Middle frontal gyrus (tissue), 1 donor: ENCODE measurements around the gene CEACAM19.
"Not testable (repeated sequence)": the region's sequence is repeated elsewhere in the genome, so short reads cannot be mapped to it uniquely, and the experiment has no call there.

Experiments
- DNase-seq: peaks from one replicate; pipeline ENCODE4 v3.0.0-alpha.2; 2015; ENCODE audit warnings: low spot score; ENCODE audit errors: extremely low spot score

CEACAM19 gene, protein sequence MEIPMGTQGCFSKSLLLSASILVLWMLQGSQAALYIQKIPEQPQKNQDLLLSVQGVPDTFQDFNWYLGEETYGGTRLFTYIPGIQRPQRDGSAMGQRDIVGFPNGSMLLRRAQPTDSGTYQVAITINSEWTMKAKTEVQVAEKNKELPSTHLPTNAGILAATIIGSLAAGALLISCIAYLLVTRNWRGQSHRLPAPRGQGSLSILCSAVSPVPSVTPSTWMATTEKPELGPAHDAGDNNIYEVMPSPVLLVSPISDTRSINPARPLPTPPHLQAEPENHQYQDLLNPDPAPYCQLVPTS

DNA sequence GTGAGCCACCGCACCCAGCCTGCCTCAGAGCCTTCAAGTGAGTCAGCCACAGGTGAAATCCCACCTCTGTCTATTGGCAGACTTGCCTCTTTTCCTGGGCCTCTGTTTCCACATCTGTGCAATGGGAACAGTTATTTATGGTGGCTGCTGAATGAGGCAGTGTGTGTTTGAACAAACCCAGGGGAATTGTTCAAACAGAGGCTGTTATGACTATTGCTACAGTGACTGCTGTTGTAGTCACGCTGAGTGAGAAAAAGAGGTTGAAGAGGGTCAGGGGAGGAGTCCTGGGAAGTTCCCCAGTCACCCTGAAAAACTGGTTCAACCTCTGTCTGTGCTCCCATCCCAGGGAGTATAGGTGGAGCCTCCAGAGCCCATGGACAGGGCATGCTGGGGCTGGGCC lies at the start of gene CEACAM19:
CEACAM19 (plus strand) TSS at position 83 of the 400 bp plus-strand sequence. CDS start 450 bp downstream, outside the sequence.
- no peak for DNase-seq

DNA sequence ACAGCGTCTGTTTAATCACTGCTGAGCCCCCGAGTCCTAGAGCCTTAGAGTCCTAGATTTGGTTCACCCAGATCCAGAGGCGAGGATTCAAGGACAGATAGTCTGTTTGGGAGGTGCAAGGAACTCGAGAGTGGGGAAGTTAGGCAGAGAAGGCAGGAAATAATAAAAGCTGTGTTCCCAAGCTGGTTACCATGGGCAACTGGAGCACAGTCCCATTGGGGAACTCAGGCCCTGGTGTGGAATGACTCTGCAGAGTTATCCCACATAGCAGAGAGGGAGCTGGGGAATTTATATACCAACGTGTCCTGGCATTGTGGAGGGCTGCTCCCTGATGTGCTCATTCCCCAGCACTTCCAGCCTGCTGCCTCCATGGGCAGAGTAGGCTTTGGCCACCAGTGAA lies 48.2 kb upstream of the CEACAM19 start:
- no peak for DNase-seq

DNA sequence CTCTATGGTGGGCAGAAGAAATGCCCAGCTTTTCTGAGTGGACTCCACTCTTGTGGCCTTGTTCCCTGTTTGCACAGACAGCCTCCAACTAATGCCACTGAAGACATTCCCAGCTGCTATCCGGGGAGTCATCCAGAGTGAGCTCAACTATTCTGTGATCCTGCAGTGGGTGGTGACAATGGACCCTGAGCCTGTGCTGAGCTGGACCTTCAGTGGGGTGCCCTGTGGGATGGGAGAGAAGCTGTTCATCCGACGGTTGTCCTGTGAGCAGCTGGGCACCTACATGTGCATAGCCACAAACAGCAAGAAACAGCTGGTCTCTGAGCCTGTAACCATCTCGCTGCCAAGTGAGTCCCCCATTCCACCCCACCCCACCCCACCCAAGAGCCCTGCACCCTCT lies 47.7 kb upstream of the CEACAM19 start:
- no peak for DNase-seq

DNA sequence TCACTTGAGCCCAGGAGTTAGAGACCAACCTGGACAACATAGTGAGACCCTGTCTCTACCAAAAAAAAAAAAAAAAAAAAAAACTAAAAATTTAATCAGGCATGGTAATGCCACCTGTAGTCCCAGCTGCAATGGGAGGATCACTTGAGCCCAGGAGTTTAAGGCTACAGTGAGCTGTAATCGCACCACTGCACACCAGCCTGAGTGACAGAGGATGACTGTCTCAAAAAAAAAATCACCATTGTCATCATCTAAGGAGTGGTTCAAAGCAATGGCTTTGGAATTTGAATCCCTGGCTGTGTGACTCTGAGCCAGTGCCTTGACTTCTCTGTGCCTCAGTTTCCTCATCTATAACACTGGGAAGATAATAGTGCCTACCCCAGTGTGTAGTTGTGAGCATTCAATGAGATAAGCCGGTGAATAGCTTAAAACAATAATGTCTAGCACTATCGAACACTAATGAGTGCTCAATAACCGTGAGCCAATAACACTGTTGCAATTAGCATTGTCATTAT lies 46.4 kb upstream of the CEACAM19 start:
- DNase-seq: no peak

DNA sequence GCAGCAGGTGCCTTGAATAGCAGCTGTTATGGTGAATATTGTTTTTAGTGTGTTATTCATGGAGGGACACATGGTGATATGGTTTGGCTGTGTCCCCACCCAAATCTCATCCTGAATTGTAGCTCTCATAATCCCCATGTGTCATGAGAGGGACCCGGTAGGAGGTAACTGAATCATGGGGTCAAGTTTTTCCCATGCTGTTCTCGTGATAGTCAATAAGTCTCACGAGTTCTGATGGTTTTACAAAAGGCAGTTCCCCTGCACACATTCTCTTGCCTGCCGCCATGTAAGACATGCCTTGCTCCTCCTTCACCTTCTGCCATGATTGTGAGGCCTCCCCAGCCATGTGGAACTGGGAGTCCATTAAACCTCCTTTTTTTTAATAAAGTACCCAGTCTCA lies 45.6 kb upstream of the CEACAM19 start:
- DNase-seq: not testable (repeated sequence)

DNA sequence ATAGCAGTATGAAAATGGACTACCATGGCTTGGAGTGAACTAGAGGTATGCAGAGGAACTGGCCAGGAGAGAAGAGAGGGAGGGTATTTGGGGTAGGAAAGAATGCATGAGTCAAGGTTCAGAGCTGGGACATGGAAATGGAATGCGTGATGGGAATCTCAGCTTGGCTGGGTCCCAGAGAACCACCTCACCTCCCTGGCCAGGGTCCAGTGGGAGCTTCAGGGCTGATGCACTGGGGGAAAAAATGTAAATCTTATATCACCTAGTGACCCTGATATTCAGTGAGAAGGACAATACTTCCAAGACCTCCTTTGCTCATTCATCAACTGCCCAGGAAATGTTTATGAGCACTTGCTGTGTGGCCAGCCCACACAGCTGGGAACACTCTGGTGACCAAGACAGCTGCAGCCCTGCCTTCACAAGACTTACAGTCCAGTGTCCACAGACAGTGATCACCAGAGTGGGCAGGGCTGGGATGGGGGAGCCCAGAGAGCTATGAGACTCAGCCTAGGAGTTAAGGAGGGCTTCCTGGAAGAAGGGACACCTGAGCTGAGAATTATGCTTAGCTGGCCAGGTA lies 45.1 kb upstream of the CEACAM19 start:
- no peak for DNase-seq

DNA sequence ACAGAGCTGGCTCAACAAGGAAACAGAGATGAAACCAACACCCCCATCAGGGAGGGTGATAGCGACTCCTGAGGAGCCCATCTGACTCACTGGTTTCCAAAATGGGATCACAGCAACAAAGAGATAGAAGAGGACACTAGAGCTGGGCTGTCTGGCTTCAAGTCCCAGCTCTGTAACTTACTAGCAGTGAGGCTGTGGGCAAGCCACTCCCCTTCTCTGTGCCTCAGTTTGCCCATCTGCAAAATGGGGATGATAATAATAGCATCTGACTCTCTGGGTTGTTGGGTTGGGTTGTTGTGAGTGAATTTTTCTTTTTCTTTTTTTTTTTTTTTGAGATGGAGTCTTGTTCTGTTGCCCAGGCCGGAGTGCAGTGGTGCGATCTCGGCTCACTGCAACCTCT lies 43.7 kb upstream of the CEACAM19 start:
- DNase-seq: no peak

DNA sequence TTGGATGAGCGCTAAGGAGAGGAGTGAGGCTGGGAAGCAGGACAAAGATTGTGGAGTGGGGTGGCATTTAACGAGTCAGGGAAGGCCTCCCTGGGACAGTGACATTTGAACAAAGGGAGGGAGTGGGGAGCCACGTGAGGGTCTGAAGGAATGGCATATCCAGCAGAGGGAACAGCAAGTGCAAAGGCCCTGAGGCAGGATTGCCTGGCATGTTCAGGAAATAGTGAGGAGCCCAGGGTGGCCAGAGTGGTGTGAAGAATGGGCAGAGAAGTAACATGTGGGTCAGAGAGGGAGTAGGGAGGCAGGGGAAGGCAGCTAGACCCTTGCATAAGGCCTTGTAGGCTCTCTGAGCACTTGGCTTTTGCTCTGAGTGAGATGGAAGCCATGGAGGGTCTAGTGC lies 42.5 kb upstream of the CEACAM19 start:
- DNase-seq: no peak

DNA sequence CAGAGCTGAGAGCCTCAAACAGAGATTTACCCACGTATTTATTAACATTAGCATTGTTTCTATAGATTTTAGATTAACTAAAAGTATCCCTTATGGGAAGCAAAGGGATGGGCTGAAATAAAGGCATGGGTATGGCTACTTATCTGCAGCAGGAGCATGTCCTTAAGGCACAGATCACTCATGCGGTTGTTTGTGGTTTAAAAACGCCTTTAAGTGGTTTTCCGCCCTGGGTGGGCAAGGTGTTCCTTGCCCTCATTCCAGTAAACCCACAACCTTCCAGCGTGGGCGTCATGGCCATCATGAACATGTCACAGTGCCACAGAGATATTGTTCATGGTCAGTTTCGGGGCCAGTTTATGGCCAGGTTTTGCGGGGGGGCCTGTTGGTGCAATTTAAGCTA lies 39.7 kb upstream of the CEACAM19 start:
- not testable (repeated sequence) for DNase-seq

DNA sequence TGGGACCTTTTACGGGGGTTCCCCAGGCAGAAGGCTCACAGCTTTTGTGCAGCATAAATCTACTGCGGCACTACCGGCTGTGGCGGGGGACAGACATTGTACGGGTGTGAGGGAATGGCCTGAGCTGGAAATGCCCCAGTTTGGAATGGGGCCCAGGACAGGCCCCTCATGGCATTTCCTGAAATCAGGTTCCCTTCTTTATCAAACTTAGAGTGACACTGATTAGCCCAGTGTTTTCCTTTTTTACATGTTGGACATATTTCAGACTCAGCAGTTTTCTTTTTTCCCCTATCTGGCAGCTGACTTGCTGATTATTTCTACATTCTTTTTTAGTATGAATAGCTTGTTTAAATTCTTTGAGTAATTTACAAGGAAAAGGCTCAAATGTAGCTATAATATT lies 37.2 kb upstream of the CEACAM19 start:
- DNase-seq: not testable (repeated sequence)

DNA sequence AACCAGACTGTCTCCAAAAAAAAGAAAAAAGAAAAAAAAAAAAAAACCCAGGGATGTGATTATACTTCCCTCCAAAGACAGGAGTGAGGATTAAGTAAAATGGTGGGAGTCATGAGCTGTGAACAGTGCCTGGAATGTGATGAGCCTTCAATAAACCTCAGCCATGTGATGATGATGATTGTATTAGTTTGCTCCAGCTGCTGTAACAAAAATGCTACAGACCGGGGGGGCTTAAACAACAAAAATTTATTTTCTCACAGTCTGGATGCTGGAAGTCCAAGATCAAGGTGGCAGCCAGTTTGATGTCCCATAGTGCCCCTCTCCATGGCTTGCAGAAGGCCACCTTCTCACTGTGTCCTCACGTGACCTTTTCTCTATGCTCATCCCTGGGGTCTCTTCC lies 36.5 kb upstream of the CEACAM19 start:
- no peak for DNase-seq

DNA sequence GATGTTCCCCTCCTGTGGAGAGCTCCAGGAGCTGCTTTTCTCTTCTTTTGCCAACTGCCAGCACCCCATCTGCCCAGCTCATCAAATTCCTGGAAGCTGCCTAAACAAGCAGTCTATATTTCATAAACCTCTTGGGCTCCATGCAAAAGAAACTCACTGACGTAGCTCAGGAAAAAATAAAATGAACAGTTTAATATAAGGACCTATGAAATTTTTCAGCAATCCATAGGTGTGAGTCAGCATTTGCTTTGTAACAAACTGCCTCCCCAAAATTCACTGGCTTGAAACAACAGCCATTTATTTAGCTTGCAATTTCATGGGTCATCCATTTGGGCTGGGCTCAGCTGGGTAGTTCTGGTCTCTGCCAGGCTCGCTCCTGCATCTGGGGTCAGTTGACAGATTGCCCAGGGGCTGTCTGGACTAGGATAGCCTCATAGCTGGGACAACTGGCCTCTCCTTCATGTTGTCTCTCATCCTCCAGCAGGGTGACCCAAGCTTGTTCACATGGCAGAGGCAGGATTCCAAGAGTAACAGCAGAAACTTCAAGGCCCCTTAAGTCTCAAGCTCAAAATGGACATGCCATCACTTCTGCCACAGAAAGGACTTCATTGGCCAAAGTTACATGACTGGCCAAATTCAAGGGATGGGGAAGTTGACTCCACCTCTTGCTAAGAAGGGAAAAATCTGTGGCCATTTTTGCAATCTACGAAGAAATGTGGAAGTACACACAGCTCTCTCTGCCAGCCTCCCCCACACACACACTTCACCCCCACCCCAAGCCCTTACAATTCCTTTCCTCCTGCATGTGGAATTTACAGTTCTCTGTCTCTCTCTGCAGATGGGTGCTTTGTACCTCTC lies 35.5 kb upstream of the CEACAM19 start:
- DNase-seq: no peak

DNA sequence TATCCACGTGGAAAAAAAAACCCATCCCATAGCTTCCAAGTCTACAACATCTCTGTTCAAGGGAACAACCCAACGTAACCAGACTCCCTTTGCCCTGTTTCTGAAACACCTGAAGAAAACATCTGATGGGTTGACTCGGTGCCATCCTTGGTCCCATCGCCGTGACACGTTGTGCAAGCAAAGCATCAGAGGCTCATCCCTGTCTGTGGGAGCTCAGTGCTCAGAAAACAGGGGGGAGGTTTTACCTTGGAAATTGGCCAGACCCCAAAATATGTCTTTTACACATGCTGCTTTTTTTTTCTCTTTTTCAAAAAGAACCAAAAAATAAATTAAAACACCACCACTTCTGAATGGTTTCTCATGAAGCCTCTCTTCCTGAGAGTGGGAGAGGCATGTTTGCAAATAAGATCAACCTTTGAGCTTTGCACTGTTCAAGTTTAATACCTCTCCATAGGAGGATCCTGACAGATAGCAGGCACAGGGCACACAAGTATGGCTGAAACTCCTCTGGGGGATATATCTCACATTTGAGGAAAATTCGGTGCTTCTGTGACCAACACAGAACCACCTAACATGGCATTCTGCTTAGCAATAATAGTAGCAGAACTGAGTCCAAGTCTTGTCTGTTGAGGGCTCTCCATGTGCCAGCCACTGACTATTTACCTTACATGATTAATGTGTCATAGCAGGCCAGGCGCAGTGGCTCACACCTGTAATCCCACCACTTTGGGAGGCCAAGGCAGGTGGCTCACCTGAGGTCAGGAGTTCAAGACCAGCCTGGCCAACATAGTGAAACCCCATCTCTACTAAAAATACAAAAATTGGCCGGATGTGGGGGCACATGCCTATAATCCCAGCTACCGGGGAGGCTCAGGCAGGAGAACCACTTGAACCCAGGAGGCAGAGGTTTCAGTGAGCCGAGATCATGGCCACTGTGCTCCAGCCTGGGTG lies 34.6 kb upstream of the CEACAM19 start:
- DNase-seq: no peak

DNA sequence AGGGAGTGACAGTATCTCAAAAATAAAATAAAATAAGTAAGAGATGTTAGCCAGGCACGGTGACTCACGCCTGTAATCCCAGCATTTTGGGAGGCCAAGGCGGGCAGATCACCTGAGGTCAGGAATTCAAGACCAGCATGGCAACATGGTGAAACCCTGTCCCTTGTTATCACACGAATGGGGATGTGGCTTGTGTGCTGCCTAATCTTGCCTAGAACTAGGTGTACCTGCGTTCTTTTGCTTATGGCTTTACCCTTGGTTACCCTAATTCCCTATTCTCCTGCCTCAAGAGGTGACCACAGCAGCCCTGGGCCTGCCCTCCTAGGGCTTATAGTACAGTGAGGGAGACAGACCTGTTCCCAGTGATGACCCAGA lies 33.9 kb upstream of the CEACAM19 start:
- no peak for DNase-seq

DNA sequence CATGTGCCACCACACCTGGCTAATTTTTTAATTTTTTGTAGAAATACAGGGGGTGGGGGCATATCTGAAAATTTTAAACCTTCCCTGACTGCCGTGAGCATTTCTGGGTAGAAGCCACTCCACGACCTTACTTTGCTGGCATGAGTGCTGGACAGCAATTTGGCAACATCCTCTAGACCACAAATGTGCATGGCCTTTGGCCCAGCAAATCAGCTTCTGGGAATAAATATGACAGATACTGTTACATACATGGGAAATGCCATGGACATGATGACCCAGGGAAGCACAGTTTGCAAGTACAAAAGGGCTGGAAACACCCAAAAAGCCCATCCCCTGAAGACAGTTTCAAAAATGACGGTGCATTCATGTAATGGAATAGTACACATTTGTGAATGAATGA lies 30.8 kb upstream of the CEACAM19 start:
- no peak for DNase-seq

DNA sequence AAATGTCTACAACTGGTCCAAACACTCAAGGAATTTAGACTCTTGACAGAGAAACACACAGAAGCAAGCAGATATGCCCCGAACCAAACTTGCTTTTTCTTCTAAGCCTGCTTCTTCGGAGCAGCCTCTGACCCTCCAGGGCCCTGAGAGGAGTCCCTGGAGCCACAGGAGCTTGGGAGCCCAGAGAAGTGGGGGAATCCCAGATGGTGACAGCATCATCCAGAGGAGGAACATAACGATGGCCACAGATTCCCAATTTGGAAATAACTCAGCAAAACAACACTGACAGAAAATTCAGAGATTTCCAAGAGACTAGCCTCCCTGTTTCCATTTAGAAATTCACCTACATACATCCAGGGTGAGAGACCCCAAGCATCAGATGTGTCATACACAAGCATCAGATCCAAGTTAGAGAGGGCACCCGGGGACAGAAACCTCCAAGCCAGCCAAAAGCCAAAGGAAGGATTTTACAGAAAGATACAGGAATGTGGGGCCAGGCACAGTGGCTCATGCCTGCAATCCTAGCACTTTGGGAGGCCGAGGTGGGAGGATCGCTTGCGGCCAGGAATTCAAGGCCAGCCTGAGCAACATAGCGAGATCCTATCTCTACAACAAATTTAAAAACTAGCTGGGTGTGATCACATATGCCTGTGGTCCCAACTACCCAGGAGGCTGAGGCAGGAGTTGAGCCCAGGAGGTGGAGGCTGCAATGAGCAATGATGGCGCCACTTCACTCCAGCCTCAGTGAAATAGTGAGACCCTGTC lies 29.6 kb upstream of the CEACAM19 start:
- no peak for DNase-seq

DNA sequence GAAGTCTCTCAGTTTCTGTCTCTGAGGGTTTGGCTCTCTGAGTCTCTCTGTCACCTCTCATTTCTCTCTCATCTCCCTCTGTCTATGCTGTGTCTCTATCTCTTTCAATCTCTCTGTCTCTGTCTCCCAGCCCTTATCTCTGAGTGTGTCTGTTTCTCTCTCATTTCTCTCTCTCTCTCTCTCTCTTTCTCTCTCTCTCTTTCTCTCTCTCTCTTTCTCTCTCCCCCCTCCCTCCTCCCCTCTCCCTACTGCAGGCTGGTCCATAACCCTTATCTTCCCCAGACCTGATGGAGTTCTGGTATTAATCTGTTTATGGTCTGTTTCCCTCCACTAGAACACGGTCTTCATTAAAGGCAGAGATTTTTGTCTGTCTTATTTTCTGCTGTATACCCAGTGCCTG lies 28.9 kb upstream of the CEACAM19 start:
- DNase-seq: no peak

DNA sequence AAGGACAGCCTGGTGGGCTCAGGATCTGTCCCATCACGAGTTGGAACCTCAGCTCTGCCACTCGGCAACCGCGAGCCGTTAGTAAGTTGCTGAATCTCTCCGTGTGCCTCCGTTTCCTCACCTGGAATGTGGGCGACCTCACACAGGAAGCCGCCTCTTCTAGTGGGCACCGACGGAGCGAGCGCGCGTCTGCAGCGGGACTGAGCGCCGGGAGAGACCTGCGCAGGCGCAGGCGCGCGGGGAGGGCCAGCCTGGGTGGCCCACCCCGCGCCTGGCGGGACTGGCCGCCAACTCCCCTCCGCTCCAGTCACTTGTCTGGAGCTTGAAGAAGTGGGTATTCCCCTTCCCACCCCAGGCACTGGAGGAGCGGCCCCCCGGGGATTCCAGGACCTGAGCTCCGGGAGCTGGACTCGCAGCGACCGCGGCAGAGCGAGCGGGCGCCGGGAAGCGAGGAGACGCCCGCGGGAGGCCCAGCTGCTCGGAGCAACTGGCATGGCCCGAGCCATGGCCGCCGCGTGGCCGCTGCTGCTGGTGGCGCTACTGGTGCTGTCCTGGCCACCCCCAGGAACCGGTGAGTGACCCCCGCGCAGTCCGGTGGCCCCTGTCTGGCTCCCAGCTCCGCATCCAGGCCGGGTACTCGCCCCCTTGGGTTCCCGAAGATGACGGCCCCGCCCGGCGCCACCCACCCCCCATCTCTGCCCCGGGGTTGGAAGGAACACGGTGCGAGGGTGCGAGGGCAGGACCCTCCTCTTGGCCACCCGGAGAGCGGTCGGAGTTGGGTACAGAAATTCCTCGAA lies 27.5 kb upstream of the CEACAM19 start, which contains the start of gene PVR:
PVR (plus strand) TSS at position 306 of the 797 bp plus-strand sequence; CDS start at position 493, 187 bp downstream.
- DNase-seq: peak; percentile 49

DNA sequence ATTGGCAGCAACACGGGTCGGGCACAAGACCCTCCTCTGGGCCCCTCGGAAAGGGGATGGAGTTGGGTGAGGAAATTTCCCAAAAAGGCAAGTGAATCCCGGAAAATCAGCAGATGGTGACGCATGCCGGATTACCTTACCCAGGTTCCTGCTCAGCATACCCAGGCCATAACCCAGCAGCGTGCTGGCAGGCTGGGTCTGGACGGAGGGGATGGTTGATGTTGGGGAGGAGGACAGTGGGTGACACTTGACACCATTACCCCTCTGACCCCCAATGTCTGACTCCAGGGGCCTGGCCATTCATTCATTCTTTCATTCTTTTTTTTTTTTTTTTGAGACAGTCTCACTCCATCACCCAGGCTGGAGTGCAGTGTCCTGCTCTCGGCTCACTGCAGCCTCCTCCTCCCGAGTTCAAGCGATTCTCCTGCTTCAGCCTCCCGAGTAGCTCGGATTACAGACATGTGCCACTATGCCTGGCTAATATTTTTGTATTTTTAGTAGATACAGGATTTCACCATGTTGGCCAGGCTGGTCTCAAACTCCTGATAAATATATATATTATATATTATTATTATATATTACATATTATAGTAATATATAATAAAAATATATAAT lies 26.8 kb upstream of the CEACAM19 start:
- no peak for DNase-seq
